ENCODE results near the gene AP2S1.
"Not testable (repeated sequence)": the region's sequence is repeated elsewhere in the genome, so short reads cannot be mapped to it uniquely, and the experiment has no call there.

Gene AP2S1

GRCh38 chr19:46867170-46867569 lies 16.5 kb upstream of the AP2S1 start:
- DNase-seq (ENCODE audit: low spot score) = no peak

- DNase-seq (ENCODE audit: low spot score) = no peak
These were observed 15.9 kb upstream of the AP2S1 start for GRCh38 chr19:46866407-46867136.

GRCh38 chr19:46863818-46864629 lies 13.4 kb upstream of the AP2S1 start:
- no peak for DNase-seq (ENCODE audit: low spot score)

- DNase-seq (ENCODE audit: low spot score) = no peak
These were observed 12.5 kb upstream of the AP2S1 start for GRCh38 chr19:46862974-46863632.

GRCh38 chr19:46862503-46862834 lies 11.8 kb upstream of the AP2S1 start:
- DNase-seq (ENCODE audit: low spot score) = no peak

GRCh38 chr19:46861691-46862502 lies 11.3 kb upstream of the AP2S1 start:
- DNase-seq (ENCODE audit: low spot score) = peak; percentile 34

- DNase-seq (ENCODE audit: low spot score) = no peak
These were observed 10.4 kb upstream of the AP2S1 start, which contains the start of gene ARHGAP35 for GRCh38 chr19:46860846-46861690. TSS of gene ARHGAP35 (plus strand) at chr19:46860997. CDS start at chr19:46918676, 57,679 bp downstream.

GRCh38 chr19:46860125-46860845 lies 9.6 kb upstream of the AP2S1 start:
- DNase-seq (ENCODE audit: low spot score) = peak; percentile 99

- DNase-seq (ENCODE audit: low spot score) = no peak
These were observed 9.0 kb upstream of the AP2S1 start for GRCh38 chr19:46859637-46860124.

GRCh38 chr19:46856062-46857022 lies 5.7 kb upstream of the AP2S1 start:
- peak; percentile 98 for DNase-seq (ENCODE audit: low spot score)

GRCh38 chr19:46854698-46855097 lies 4.1 kb upstream of the AP2S1 start:
- DNase-seq (ENCODE audit: low spot score) = not testable (repeated sequence)

- no peak for DNase-seq (ENCODE audit: low spot score)
These were observed 2.2 kb upstream of the AP2S1 start for GRCh38 chr19:46852830-46853229.

- DNase-seq (ENCODE audit: low spot score) = no peak
These were observed 1.0 kb downstream of the AP2S1 start for GRCh38 chr19:46849610-46850009.

GRCh38 chr19:46848389-46848788 lies 2.3 kb downstream of the AP2S1 start:
- no peak for DNase-seq (ENCODE audit: low spot score)

GRCh38 chr19:46847528-46847927 lies 3.1 kb downstream of the AP2S1 start:
- DNase-seq (ENCODE audit: low spot score) = no peak

GRCh38 chr19:46845959-46846459 lies 4.6 kb downstream of the AP2S1 start:
- no peak for DNase-seq (ENCODE audit: low spot score)

- DNase-seq (ENCODE audit: low spot score) = no peak
These were observed 6.6 kb downstream of the AP2S1 start for GRCh38 chr19:46844067-46844489.

GRCh38 chr19:46842791-46843190 lies 7.9 kb downstream of the AP2S1 start:
- no peak for DNase-seq (ENCODE audit: low spot score)
